HEK293 (cell line): ENCODE measurements around the gene KRT7.

Source experiments
- CTCF ChIP-seq: fragments of 450-650 bp; formaldehyde crosslinking; IDR thresholded peaks from 2 replicates; pipeline ENCODE4 v1.5.1; 2016; ENCODE audit warnings: missing biosample characterization, missing genetic modification characterization
- HIC1 ChIP-seq: fragments of 450-650 bp; formaldehyde crosslinking; IDR thresholded peaks from 2 replicates; pipeline ENCODE4 v1.5.1; 2016; ENCODE audit warnings: missing biosample characterization, missing genetic modification characterization
- OSR2 ChIP-seq: fragments of 450-650 bp; formaldehyde crosslinking; IDR thresholded peaks from 2 replicates; pipeline ENCODE4 v1.5.1; 2016; ENCODE audit warnings: missing biosample characterization, missing genetic modification characterization
- PRDM4 ChIP-seq: fragments of 450-650 bp; formaldehyde crosslinking; IDR thresholded peaks from 2 replicates; pipeline ENCODE4 v1.5.1; 2017; ENCODE audit warnings: missing biosample characterization, missing genetic modification characterization
- SP2 ChIP-seq: fragments of 450-650 bp; formaldehyde crosslinking; IDR thresholded peaks from 2 replicates; pipeline ENCODE4 v1.5.1; 2016; ENCODE audit warnings: missing biosample characterization, missing genetic modification characterization
- TCF7L2 ChIP-seq: IDR thresholded peaks from 2 replicates; pipeline ENCODE4 v1.6.1; 2011; ENCODE audit warnings: low read depth, mild to moderate bottlenecking, inconsistent platforms, low read length, moderate library complexity, borderline replicate concordance
- ZFP3 ChIP-seq: fragments of 450-650 bp; formaldehyde crosslinking; IDR thresholded peaks from 2 replicates; pipeline ENCODE4 v1.5.1; 2016; ENCODE audit warnings: low read depth, missing biosample characterization, missing genetic modification characterization
- ZNF140 ChIP-seq: fragments of 450-650 bp; formaldehyde crosslinking; IDR thresholded peaks from 2 replicates; pipeline ENCODE4 v1.5.1; 2016; ENCODE audit warnings: missing biosample characterization, missing genetic modification characterization
- ZNF280D ChIP-seq: fragments of 450-650 bp; formaldehyde crosslinking; IDR thresholded peaks from 2 replicates; pipeline ENCODE4 v1.5.1; 2016; ENCODE audit warnings: missing biosample characterization, missing genetic modification characterization
- ZNF354C ChIP-seq: fragments of 450-650 bp; formaldehyde crosslinking; IDR thresholded peaks from 2 replicates; pipeline ENCODE4 v1.5.1; 2016; ENCODE audit warnings: missing biosample characterization, missing genetic modification characterization, low read depth, borderline replicate concordance
- ZNF362 ChIP-seq: fragments of 450-650 bp; formaldehyde crosslinking; IDR thresholded peaks from 2 replicates; pipeline ENCODE4 v1.5.1; 2016; ENCODE audit warnings: missing biosample characterization, missing genetic modification characterization
- ZNF391 ChIP-seq: fragments of 450-650 bp; formaldehyde crosslinking; IDR thresholded peaks from 2 replicates; pipeline ENCODE4 v1.5.1; 2016; ENCODE audit warnings: low read depth, missing biosample characterization, missing genetic modification characterization, borderline replicate concordance
- ZNF398 ChIP-seq: fragments of 450-650 bp; formaldehyde crosslinking; IDR thresholded peaks from 2 replicates; pipeline ENCODE4 v1.5.1; 2017; ENCODE audit warnings: missing biosample characterization, missing genetic modification characterization
- ZNF513 ChIP-seq: fragments of 450-650 bp; IDR thresholded peaks from 2 replicates; pipeline ENCODE4 v1.5.1; 2018; ENCODE audit warnings: missing biosample characterization, missing genetic modification characterization
- ZNF521 ChIP-seq: fragments of 450-650 bp; formaldehyde crosslinking; IDR thresholded peaks from 2 replicates; pipeline ENCODE4 v1.5.1; 2017; ENCODE audit warnings: missing biosample characterization, mild to moderate bottlenecking, missing genetic modification characterization
- ZNF548 ChIP-seq: fragments of 450-650 bp; formaldehyde crosslinking; IDR thresholded peaks from 2 replicates; pipeline ENCODE4 v1.5.1; 2016; ENCODE audit warnings: missing biosample characterization, missing genetic modification characterization
- ZNF585B ChIP-seq: fragments of 450-650 bp; formaldehyde crosslinking; IDR thresholded peaks from 2 replicates; pipeline ENCODE4 v1.5.1; 2016; ENCODE audit warnings: missing biosample characterization, missing genetic modification characterization
- ZNF626 ChIP-seq: fragments of 450-650 bp; sonication (Bioruptor Pico); formaldehyde crosslinking; IDR thresholded peaks from 2 replicates; pipeline ENCODE4 v1.5.1; 2018; ENCODE audit warnings: missing biosample characterization, missing genetic modification characterization, inconsistent platforms

KRT7 gene

GRCh38 chr12:52280319-52280795 lies 47.3 kb downstream of the KRT7 start (continued):
- TF ChIP-seq PRDM4, result 0 out of 2 replicates have a peak, but pooled peaks have one; percentile 13
- TF ChIP-seq ZNF548 (tag by site-specific recombination), result no peak
- no peak for TF ChIP-seq TCF7L2
- no peak for TF ChIP-seq ZNF140 (tag by site-specific recombination)
- no peak for TF ChIP-seq ZNF513
- TF ChIP-seq OSR2 (tag by site-specific recombination), result no peak
- no peak for TF ChIP-seq ZNF585B (tag by site-specific recombination)
- TF ChIP-seq ZNF391 (tag by site-specific recombination), result no peak
- TF ChIP-seq ZNF362 (tag by site-specific recombination), result no peak
- peak; percentile 50; the same call in 1 of the 2 replicates for TF ChIP-seq HIC1 (tag by site-specific recombination)
- TF ChIP-seq ZFP3, result no peak
- no peak for TF ChIP-seq ZNF626
- no peak for TF ChIP-seq ZNF354C (tag by site-specific recombination)
- TF ChIP-seq ZNF521, result no peak
- no peak for TF ChIP-seq CTCF (tag by site-specific recombination)
- no peak for TF ChIP-seq ZNF280D (tag by site-specific recombination)
- TF ChIP-seq ZNF398, result no peak
- TF ChIP-seq SP2 (tag by site-specific recombination), result no peak
- TF ChIP-seq, all 188 proteins: peak for 28
